ENCODE results near the gene ELP4.

The ELP4 gene

DNA sequence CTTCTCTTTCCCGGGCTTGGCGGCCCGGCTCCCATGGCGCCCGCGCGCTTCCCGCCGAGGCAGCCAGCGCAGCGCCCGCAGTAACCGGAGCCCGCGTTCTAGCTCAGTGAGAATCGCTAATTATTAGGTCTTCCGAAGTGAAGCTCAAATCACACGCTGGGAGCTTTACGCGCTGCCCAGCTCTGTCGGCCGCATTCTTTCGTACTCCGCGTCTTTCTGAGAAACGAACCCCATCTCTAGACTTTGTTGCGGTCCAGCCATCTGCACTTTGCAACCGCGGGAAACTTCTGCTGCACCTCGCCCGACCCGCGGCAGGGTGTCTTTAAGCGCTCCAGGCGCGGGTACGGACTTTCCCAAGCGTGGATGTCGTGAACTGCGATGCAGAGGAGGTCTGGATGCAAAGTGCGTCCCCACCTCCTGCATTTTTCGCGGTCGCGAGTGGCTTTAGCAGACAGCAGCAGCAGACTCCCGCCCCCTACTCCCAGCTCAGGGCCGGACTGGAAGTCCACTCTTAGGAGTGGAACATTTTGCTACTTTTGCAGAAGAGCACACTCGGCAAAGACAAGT lies 307.6 kb downstream of the ELP4 start:
- Histone ChIP-seq H3K4me1 (ENCODE audit: control extremely low read depth in 1 of 4, control insufficient read depth in 4 of 4, insufficient read depth in 4 of 4, low read length in 3 of 4) (peaks cover 0 to 55% (median 38%) of the 10 kb centered on the region in 4 experiments), H3K9me3 (ENCODE audit: control extremely low read depth in 1 of 5, control insufficient read depth in 4 of 5, insufficient read depth in 2 of 5, low read depth in 1 of 5, low read length in 4 of 5) (peaks cover 0 to 14% (median 0%) of the 10 kb centered on the region in 5 experiments), H3K36me3 (ENCODE audit: control insufficient read depth in 4 of 4, insufficient read depth in 4 of 4, low read length in 3 of 4) (no peaks in the 10 kb centered on the region), H3K4me3 (ENCODE audit: control insufficient read depth in 1 of 7, extremely low read depth in 1 of 7, insufficient read depth in 4 of 7, low read depth in 2 of 7, low read length in 6 of 7) (peak overlapping the region in 3 of 7 experiments; percentile 1 to 30 (median 28)), H3K27ac (ENCODE audit: insufficient read depth in 1 of 2, low read depth in 1 of 2, low read length in 2 of 2, poor library complexity in 1 of 2, severe bottlenecking in 2 of 2) (no peak overlapping the region), H3K27me3 (replicated peaks in 2 of 5; ENCODE audit: control insufficient read depth in 4 of 5, insufficient read depth in 5 of 5, low read length in 4 of 5) (peaks cover 10 to 100% (median 66%) of the 10 kb centered on the region in 5 experiments)
- peak in 2 of 3 donors; percentile 61 to 62 for DNase-seq
- whole genome bisulfite sequencing (ENCODE audit: insufficient coverage): 2% methylated on average over 48 of the region's 48 CpGs
- ChIA-PET CTCF (interaction anchor here (1.3 kb wide), 1 partner anchor 9 kb away, joined by 7 read pairs; no protein-coding TSS in a partner anchor), POLR2A (no interaction called here)

DNA sequence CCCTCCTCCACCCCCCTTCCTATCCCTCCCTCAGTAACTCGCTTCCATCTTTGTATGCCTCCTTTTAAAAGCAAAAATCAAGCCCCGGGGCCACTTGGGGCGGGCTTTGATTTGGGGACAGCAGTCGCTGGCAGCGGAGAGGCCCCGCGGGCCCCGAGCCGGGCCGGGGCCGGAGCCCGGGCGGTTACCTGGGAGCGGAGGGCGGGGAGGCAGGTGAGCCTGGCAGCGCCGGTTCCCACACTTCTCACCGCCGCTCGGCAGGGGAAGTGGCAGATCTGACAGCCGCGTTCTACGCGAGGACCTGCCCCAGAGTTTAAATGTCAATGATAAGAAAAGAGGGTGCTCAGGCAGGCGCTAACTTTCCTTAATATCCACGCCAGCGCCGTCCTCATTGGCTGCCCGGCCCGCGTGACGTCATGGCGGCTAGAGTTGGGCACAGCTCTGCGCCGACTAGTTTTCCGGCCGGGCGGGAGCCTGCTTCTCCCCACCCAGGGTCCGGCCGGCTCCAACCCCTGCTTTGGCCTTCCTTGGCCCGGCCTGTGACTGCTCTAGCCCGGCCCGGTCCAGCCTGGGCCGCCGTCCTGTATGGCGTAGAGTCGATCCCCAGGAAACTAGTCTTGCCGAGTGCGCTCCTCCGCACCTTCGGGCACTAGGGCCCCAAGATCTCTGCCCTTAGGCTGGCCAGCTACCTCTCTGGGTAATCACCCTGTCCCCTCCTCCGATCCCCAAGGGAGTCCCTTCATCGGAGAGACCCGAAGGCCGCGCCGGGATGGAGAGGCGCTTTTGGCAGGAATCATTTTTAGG lies 308.3 kb downstream of the ELP4 start:
- Histone ChIP-seq H3K4me1 (ENCODE audit: control extremely low read depth in 1 of 4, control insufficient read depth in 4 of 4, insufficient read depth in 4 of 4, low read length in 3 of 4) (peaks cover 0 to 49% (median 31%) of the 10 kb centered on the region in 4 experiments), H3K4me3 (ENCODE audit: control insufficient read depth in 1 of 7, extremely low read depth in 1 of 7, insufficient read depth in 4 of 7, low read depth in 2 of 7, low read length in 6 of 7) (peak overlapping the region in 1 of 7 experiments; percentile 16), H3K27ac (ENCODE audit: insufficient read depth in 1 of 2, low read depth in 1 of 2, low read length in 2 of 2, poor library complexity in 1 of 2, severe bottlenecking in 2 of 2) (no peak overlapping the region), H3K27me3 (replicated peaks in 2 of 5; ENCODE audit: control insufficient read depth in 4 of 5, insufficient read depth in 5 of 5, low read length in 4 of 5) (peaks cover 14 to 100% (median 66%) of the 10 kb centered on the region in 5 experiments), H3K36me3 (ENCODE audit: control insufficient read depth in 4 of 4, insufficient read depth in 4 of 4, low read length in 3 of 4) (no peaks in the 10 kb centered on the region), H3K9me3 (ENCODE audit: control extremely low read depth in 1 of 5, control insufficient read depth in 4 of 5, insufficient read depth in 2 of 5, low read depth in 1 of 5, low read length in 4 of 5) (peaks cover 0 to 14% (median 0%) of the 10 kb centered on the region in 5 experiments)
- CTCF ChIA-PET: interaction anchor here (1.3 kb wide), 1 partner anchor 10 kb away, joined by 7 read pairs; no protein-coding TSS in a partner anchor
- DNase-seq: peak in 1 of 3 donors; percentile 36
- POLR2A ChIA-PET: no interaction called here
- 4% methylated on average over 51 of the region's 58 CpGs for WGBS (ENCODE audit: insufficient coverage)

GRCh38 chr11:31818425-31818755 lies 308.8 kb downstream of the ELP4 start:
- Histone ChIP-seq H3K27ac (ENCODE audit: insufficient read depth in 1 of 2, low read depth in 1 of 2, low read length in 2 of 2, poor library complexity in 1 of 2, severe bottlenecking in 2 of 2) (no peak overlapping the region), H3K4me3 (ENCODE audit: control insufficient read depth in 1 of 7, extremely low read depth in 1 of 7, insufficient read depth in 4 of 7, low read depth in 2 of 7, low read length in 6 of 7) (no peak overlapping the region), H3K36me3 (ENCODE audit: control insufficient read depth in 4 of 4, insufficient read depth in 4 of 4, low read length in 3 of 4) (no peaks in the 10 kb centered on the region), H3K9me3 (ENCODE audit: control extremely low read depth in 1 of 5, control insufficient read depth in 4 of 5, insufficient read depth in 2 of 5, low read depth in 1 of 5, low read length in 4 of 5) (peaks cover 0 to 14% (median 0%) of the 10 kb centered on the region in 5 experiments), H3K4me1 (ENCODE audit: control extremely low read depth in 1 of 4, control insufficient read depth in 4 of 4, insufficient read depth in 4 of 4, low read length in 3 of 4) (peaks cover 0 to 44% (median 27%) of the 10 kb centered on the region in 4 experiments), H3K27me3 (replicated peaks in 2 of 5; ENCODE audit: control insufficient read depth in 4 of 5, insufficient read depth in 5 of 5, low read length in 4 of 5) (peaks cover 14 to 100% (median 69%) of the 10 kb centered on the region in 5 experiments)
- CTCF ChIA-PET: no interaction called here
- POLR2A ChIA-PET: no interaction called here
- no peak for DNase-seq
- WGBS (ENCODE audit: insufficient coverage): 5% methylated on average over 9 of the region's 9 CpGs

- Histone ChIP-seq H3K36me3 (ENCODE audit: control insufficient read depth in 4 of 4, insufficient read depth in 4 of 4, low read length in 3 of 4) (no peaks in the 10 kb centered on the region), H3K27me3 (replicated peaks in 2 of 5; ENCODE audit: control insufficient read depth in 4 of 5, insufficient read depth in 5 of 5, low read length in 4 of 5) (peaks cover 14 to 100% (median 65%) of the 10 kb centered on the region in 5 experiments), H3K4me3 (ENCODE audit: control insufficient read depth in 1 of 7, extremely low read depth in 1 of 7, insufficient read depth in 4 of 7, low read depth in 2 of 7, low read length in 6 of 7) (no peak overlapping the region), H3K9me3 (ENCODE audit: control extremely low read depth in 1 of 5, control insufficient read depth in 4 of 5, insufficient read depth in 2 of 5, low read depth in 1 of 5, low read length in 4 of 5) (peaks cover 0 to 14% (median 0%) of the 10 kb centered on the region in 5 experiments), H3K4me1 (ENCODE audit: control extremely low read depth in 1 of 4, control insufficient read depth in 4 of 4, insufficient read depth in 4 of 4, low read length in 3 of 4) (peaks cover 0 to 38% (median 25%) of the 10 kb centered on the region in 4 experiments), H3K27ac (ENCODE audit: insufficient read depth in 1 of 2, low read depth in 1 of 2, low read length in 2 of 2, poor library complexity in 1 of 2, severe bottlenecking in 2 of 2) (no peak overlapping the region)
- 10% methylated on average over 12 of the region's 26 CpGs for WGBS (ENCODE audit: insufficient coverage)
- no peak for DNase-seq
- CTCF ChIA-PET: interaction anchor here (3.6 kb wide), 1 partner anchor 10 kb away, joined by 19 read pairs; no protein-coding TSS in a partner anchor
- POLR2A ChIA-PET: no interaction called here
Observed at GRCh38 chr11:31818874-31819331, 309.3 kb downstream of the ELP4 start.

GRCh38 chr11:31819621-31820437 lies 310.3 kb downstream of the ELP4 start:
- peak in 1 of 3 donors; percentile 24 for DNase-seq
- H3K36me3 ChIP-seq (ENCODE audit: control insufficient read depth in 4 of 4, insufficient read depth in 4 of 4, low read length in 3 of 4): no peaks in the 10 kb centered on the region
- peaks cover 0 to 14% (median 0%) of the 10 kb centered on the region in 5 experiments for H3K9me3 ChIP-seq (ENCODE audit: control extremely low read depth in 1 of 5, control insufficient read depth in 4 of 5, insufficient read depth in 2 of 5, low read depth in 1 of 5, low read length in 4 of 5)
- H3K4me3 ChIP-seq (ENCODE audit: control insufficient read depth in 1 of 7, extremely low read depth in 1 of 7, insufficient read depth in 4 of 7, low read depth in 2 of 7, low read length in 6 of 7): no peak overlapping the region
- H3K27ac ChIP-seq (ENCODE audit: insufficient read depth in 1 of 2, low read depth in 1 of 2, low read length in 2 of 2, poor library complexity in 1 of 2, severe bottlenecking in 2 of 2): no peak overlapping the region
- ChIA-PET POLR2A (no interaction called here), CTCF (interaction anchor here (1.1 to 3.6 kb wide), 2 partner anchors 11 to 21 kb away, joined by 3 to 19 read pairs; no protein-coding TSS in a partner anchor)
- 6% methylated on average over 47 of the region's 55 CpGs for WGBS (ENCODE audit: insufficient coverage)
- peaks cover 14 to 100% (median 66%) of the 10 kb centered on the region in 5 experiments for H3K27me3 ChIP-seq (replicated peaks in 2 of 5; ENCODE audit: control insufficient read depth in 4 of 5, insufficient read depth in 5 of 5, low read length in 4 of 5)
- H3K4me1 ChIP-seq (ENCODE audit: control extremely low read depth in 1 of 4, control insufficient read depth in 4 of 4, insufficient read depth in 4 of 4, low read length in 3 of 4): peaks cover 0 to 33% (median 25%) of the 10 kb centered on the region in 4 experiments

GRCh38 chr11:31820438-31820818 lies 310.9 kb downstream of the ELP4 start:
- Histone ChIP-seq H3K4me3 (ENCODE audit: control insufficient read depth in 1 of 7, extremely low read depth in 1 of 7, insufficient read depth in 4 of 7, low read depth in 2 of 7, low read length in 6 of 7) (no peak overlapping the region), H3K4me1 (ENCODE audit: control extremely low read depth in 1 of 4, control insufficient read depth in 4 of 4, insufficient read depth in 4 of 4, low read length in 3 of 4) (peaks cover 0 to 32% (median 25%) of the 10 kb centered on the region in 4 experiments), H3K27ac (ENCODE audit: insufficient read depth in 1 of 2, low read depth in 1 of 2, low read length in 2 of 2, poor library complexity in 1 of 2, severe bottlenecking in 2 of 2) (no peak overlapping the region), H3K27me3 (replicated peaks in 2 of 5; ENCODE audit: control insufficient read depth in 4 of 5, insufficient read depth in 5 of 5, low read length in 4 of 5) (peaks cover 14 to 100% (median 67%) of the 10 kb centered on the region in 5 experiments), H3K36me3 (ENCODE audit: control insufficient read depth in 4 of 4, insufficient read depth in 4 of 4, low read length in 3 of 4) (no peaks in the 10 kb centered on the region), H3K9me3 (ENCODE audit: control extremely low read depth in 1 of 5, control insufficient read depth in 4 of 5, insufficient read depth in 2 of 5, low read depth in 1 of 5, low read length in 4 of 5) (peaks cover 0 to 14% (median 0%) of the 10 kb centered on the region in 5 experiments)
- POLR2A ChIA-PET: no interaction called here
- peak in 1 of 3 donors; percentile 65 for DNase-seq
- CTCF ChIA-PET: interaction anchor here (1.1 to 3.6 kb wide), 2 partner anchors 11 to 22 kb away, joined by 3 to 19 read pairs; no protein-coding TSS in a partner anchor
- WGBS (ENCODE audit: insufficient coverage): 8% methylated on average over 10 of the region's 15 CpGs
